GM19468 (cell line): ENCODE data around the gene SEPSECS.
A peak's percentile ranks its signal among the peaks of the same experiment; 100 is the strongest.

ENCODE experiments used
- ATAC-seq: cut with Tn5 transposase; IDR thresholded peaks from one replicate; pipeline ENCODE4 v1.9.1; 2021; ENCODE audit warnings: mild to moderate bottlenecking, moderate library complexity, moderate number of reproducible peaks; ENCODE audit not compliant: unreplicated experiment; ENCODE audit errors: extremely low read depth

Gene SEPSECS

DNA sequence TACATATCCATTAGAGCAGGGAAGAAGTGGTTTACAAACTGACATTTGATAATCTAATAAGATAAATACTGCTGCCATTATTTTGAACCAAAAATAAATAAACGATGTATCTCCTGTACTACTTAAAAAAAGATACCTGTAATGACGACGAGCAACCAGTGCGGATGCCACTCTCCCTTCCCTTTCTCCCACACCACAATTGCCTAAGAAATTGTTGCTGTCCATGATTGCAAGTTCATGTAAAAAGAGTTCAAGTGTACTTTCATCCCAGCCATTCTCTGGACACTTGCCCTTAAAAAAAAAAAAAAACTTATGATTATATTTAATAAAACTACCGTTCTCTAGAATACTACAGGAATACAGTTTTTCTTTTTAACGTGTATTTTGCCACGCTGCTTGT is 1.4 kb downstream of the SEPSECS start:
- ATAC-seq: no peak

DNA sequence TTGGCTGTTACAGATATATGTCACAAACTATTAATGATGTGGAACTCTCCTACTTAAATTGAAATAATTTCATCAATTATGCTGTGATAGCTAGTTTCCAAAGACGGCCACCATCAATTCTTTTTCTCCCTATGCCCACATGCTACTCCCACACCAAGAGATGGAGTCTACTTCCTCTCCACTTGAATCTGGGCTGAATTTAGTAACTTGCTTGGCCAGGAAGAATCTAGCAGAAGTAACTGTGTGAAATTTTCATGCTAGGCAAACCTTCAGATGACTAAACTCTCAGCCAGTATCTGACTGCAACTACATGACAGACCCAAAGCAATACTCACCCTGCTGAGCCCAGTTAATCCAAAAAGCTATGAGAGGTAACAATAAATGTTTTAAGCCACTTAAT is 3.2 kb downstream of the SEPSECS start:
- no peak for ATAC-seq

DNA sequence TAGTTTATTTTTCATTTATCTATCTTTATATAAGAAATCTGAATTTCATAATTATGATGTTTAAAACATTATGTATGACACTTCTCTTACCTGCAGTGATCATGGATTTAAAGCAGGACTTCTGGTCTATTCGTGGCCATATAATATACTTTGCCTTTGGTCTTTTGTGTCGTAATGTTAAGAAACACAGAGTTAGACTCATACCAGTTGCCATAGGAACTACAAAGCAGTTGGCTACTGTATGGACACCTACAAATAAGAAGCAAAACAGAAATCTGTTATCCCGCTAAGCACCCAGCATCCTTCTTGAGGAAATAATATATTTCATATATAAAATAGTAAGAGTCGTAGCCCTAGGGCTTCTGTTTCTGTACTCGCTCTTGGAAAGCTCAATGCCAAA is 4.3 kb downstream of the SEPSECS start:
- no peak for ATAC-seq

DNA sequence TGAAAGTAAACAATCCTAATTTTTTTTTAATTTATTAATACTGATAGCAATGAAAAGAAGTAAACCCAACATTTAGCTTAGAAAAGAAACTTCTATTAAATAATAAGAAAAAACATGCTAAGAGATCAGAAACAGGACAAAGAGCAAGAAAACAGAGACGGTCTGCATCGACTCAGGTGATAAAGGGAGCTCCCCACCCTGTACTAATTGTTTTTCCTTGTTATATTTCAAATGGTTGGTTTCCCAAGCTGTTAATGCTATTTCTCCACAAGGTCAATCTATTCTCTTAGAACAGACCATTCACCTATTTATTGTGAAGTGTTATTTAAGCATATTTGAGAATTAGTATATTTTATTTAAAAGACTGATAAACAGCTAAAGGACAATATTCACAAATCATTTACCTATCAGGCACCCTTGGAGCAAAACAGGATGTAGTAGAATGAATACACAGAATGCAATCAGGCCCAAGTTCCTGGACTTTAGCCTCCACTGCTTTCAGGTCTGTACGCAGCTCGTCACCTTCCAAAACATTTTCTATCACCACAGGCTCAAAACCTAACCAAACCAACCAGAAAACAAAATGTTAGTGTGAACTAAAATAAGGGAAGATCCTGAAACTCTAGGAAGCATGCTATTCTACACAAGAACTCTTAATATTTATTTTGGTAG is 5.5 kb downstream of the SEPSECS start:
- ATAC-seq: no peak

DNA sequence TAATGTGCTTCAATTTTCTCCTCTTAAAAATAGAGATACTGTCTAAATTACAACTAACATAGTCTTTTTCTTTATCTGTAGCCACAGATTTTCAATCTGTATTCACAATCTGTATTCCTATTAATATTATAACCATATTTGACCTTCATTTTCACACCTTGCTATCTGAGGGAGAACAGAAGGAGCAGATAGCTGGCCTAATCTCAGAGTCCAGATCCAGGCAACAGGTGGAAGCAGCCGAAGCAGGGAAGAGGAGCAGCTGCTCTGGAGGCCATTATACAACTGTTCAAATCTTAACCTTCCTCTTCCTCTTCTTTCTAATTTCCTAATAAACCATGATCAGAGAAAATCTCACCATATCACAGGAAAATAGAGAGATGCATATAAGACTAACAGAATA is 14.2 kb downstream of the SEPSECS start:
- ATAC-seq: no peak

DNA sequence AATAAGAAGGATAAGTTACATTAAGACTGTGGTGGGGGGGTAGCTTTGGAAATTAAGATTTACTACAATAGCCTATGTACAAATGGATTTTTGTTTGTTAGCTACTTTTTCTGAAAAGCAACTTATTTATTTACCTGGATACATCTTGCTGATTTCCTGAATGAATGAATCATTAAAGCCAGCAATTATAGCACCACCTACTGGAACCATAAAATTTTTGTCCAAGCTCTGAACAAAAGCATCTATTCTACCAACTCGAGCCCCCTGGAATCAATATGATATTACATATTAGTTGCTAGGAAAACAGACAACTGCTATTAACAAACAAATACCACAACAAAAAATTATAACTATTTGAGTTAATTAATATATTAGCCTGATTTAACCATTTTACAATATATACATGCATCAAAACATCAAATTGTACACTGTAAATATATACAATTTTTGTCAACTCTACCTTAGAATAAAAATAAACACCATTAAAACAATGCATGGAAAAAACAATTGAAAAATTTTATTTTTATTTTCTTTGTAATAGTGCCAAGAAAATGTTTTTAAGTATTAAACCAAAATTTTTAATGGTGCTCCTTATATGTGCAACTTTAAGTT is 15.3 kb downstream of the SEPSECS start:
- no peak for ATAC-seq

DNA sequence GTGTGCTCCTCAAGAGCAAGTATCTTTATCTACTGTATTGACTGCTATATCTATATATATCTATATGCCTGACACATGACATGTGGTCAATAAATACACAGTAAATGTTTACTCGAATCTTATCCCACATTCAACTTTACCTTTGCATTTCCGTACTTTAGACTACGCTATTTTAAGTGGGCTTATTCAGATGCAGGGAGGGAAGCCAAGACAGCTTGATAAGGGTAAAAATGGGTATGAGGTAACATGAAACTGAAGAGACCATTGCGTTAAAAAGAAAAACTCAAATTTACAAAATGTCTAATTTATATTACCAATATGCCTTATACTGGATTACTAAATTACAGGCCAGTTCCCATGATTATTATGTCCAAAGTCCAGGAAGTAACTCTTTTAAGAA is 17.8 kb downstream of the SEPSECS start:
- ATAC-seq: no peak

DNA sequence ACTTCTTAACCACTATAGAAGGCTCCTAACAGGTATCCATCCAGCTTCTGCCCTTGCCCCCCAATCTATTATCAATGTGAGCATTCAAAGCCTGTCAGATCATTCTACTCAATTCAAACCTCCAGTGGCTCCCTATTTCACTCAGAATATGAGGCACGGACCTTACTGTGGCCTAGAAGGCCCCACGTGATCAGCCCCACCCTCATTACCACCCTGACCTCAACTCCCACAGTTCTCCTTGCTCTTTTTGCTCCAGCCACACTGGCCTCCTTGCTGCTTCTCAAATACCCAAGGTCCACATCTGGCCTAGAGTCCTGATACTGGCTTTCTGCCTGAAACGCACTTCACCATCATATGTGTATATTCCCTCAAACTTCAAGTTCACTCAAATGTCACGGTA is 18.7 kb downstream of the SEPSECS start:
- no peak for ATAC-seq

DNA sequence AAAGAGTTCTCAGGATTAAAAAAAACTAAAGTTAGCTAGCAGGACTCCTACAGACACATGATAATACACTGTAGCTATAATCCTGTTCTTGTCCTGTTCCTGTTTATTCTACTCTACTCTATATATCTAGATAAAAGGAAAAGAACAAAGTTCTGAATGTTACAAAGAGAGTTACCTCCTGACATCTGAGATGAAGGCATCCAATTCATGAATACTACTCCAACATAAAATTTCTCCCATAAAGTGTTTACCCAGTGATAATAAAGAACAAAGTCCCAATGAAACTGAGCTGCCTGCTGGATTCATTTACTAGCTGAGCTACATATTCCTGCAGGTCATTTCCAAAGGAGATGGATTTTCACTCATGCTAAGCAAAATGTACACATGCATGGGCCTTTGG is 27.1 kb downstream of the SEPSECS start:
- ATAC-seq: no peak

DNA sequence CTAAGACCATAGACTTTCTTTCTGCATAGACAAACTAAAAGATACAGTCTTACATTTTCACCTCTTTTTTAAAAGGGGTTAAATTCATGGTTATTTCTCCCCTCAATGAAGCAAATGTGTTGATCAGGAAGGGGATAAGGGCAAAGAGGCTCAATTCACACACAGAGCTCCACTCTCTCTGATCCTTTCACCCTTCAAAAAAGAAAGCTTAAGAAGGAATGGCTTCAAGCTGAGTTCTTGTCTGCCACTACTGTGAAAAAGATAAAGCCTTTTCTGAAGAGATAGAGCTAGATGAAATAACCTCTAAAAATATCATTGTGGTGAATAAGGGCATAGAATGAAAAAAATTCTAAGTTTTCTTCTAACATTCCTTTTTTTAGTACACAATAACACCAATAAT is 28.3 kb downstream of the SEPSECS start:
- ATAC-seq: no peak

DNA sequence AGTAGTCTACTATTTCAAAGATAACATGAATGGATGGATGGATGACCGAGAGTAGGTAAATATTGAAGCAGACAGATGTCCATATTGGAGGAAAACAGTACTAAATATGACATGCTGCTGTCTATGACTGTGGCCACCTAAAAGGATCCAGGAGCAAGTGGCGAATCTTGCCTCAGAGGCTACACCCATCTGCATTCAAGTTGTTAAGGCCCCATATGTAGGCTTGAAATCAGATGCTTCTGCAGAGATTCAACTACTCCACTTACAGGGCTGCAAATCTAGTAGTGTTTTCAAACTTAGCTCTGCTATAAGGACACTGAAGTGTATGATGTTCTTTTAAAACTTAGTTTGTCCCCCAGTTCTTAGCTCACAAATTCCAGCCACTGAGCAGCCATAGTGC is 28.9 kb downstream of the SEPSECS start:
- ATAC-seq: no peak

DNA sequence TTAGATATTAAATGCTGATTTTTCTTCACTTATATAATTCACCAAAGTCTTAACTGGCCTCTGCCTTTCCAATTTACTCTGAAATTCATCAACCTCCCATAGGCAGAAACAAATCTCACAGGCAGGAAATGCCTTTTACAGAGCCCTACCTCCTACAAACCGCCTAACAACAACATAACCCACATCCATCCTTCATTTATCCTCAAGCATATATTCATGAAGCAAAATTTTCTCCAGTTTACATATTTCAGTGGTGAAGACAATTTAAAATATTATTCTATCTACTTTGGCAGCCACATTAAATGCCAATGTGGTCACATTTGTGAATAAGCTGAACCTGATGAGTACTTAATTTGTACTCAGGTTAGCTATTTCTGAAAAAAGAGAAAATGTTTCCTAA is 30.3 kb downstream of the SEPSECS start:
- no peak for ATAC-seq

DNA sequence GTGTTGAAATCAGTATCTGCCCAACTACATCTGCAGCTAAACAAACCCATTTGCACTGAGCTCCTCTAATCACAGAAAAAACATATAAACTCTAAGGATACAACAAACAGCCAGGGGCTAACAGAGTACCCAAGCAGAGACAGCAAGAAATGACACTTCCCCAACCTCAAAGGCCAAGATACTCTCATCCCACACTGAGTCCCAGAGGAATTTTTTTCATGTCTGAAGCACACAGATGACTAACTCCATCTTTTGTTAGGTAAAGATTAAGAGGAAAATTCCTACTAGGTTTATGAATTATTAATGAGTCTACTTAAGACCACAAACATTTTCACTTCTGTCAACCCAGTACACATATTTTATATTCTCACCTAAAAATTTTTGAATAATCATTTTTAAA is 31.6 kb downstream of the SEPSECS start:
- ATAC-seq: no peak

DNA sequence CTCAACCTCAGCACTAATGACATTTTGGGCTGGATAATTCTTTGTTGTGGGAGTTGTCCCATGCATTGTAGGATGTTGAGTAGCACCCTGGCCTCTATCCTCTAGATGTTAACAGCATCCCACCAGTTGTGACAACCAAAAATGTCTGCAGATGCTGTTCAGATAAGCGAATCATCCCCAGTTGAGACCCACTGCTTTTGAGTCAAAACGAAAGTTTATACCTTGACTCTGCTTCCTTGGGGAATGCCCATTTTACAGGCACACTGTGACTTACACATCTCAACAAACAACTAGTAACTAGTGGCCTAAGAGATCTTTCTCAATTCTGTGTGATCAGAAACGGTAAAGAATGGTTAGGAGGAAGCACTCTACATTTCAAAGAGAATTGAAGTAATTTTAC is 37.0 kb downstream of the SEPSECS start:
- ATAC-seq: peak; percentile 76

DNA sequence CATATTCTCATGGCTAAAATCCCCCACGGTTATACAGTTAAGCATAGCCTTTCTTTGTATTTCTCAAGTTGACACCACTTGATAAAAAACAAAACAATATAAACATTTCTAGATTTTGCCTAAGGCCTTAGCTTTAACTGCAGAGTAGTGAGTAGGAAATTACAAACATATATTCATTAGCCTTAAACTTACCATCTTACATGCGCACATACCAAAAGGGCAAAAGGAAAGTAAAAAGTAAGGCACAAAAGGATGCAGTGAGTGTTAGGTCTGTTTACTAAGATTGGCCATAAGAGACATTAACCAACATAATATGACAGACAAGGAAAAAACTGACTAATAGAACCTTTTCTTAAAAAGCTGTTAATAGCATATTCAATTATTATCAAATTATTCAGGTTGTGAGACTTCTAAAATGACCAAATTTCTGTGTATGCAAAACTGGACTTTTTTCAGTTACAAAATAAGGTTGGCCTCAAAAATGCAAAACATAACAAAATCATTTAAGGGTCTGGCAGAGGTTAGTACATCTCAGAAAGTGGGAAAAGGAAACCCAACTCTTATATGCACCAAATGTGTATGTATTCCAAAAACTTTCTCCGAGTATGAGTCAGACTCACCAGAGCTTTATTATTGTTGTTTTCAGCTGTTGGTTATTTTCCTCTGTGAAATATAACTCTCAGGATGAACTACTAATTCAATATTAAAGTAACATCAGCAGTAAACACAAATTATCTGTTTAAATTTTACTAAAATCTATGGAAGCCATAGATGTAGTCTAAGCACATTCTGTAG is 39.9 kb downstream of the SEPSECS start:
- no peak for ATAC-seq

DNA sequence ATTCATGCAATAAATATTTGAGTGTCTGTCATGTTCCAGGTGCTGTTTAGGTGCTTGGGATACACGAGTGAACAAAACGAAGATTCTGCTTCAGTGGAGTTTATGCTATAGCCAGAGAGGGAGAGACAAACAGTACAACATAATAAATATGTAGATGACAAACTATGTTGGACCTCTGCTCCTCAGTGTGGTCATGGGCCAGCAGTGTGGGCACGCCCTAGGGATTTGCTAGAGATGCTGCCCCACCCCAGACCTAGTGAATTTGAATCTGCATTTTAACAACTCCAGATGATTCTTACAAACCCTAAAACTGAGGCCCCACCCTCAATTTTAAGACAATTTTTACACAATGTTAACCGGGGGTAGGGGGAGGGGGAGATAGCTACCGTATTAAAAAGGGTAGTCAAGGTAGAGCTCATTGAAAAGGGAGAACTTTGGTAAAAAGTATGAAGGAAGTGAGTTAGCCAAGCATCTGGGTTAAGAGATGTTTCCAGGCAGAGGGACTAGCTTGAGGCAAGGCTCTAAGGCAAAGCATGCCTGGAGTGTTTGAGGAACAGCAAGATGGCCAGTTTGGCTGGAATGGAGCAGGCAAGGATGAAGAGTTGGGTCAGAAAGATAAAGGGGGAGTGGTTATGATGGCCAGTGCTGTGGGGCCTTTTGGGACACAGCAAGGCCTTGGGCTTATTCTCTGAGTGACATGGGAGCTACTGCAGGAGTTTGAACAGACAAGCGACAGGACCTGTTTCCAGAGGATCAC is 42.4 kb downstream of the SEPSECS start:
- ATAC-seq: no peak

DNA sequence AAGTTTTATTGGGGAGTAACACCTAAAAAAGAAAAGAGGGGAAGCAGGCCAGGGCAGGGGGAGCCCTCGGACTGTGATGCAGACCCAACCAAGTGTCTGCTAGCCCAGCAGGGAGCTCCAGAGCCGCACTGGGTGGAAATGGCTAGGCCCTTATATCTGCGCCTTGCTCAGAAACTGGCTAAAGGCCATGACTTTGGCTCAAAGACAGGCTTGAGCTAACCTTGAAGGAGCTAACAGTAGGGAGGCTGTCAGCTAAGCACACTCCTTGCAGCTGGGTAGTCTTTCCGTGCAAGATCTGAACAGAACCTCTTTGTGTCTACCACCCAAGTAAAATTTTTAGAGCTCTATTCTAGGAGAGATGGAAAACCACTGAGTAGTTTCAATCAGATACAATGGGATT is 43.0 kb downstream of the SEPSECS start:
- ATAC-seq: no peak

DNA sequence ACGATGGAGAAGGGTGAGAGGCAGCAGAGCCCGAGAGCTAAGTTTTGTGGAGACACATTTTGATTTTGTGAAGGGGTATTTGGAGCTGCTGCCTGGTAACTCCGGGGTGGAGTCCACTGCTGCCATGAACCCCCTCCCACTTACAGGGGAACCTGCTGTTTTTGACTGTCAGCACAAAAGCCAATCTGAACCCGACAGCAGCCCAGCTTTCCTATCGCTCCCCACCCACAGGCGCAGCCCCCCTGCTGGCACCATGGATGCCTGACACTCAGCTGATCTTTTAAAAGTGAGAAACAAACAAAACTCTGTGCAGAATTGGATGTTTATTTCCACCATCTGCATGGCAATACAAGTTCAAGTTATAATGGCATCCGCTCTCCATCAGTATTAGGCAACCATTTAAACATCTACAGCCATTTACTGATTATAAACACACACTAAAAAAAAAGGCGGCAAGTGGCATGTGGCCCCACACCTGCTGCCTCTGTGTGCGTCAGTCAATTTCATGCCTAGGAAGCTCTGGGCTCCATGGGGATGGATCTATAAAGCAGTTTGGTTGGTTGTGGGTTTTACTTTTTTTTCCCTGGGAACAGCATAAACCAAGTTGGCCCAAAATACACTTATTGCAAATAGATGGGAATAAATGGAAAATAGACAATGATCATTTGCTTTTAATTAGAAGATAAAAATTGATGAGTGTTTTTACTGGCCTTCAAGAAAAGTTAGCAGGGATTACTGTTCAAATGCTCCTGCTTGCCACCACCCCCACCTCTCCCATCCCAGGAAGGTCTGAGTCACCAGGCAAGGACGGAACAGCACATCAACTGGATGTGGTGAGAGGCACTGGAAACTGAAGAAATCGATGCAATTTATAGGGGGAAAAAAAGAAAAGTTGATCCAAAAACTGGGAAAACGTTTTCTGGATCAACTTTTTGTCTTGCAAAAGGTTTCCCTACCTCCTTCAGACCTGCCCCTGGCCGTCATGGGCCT is 46.0 kb downstream of the SEPSECS start:
- no peak for ATAC-seq

DNA sequence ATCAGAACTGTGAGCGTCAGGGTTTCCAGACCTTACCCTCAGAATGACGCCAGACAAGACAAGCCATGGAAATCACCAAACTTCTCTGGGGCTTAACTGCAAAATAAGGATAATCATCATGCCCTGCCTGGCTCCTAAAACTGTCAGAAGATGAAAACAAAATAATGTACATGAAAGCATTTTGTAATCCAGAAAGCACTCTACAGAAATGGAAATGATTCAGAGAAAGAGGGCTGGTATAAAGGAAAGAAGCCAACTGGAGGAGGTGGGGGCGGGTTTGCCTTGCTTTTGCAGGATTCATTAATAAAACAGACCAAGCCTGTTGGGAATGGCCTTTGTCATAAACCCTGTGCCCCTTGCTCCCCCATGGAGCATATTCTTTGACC is 47.3 kb downstream of the SEPSECS start:
- ATAC-seq: no peak
